Muscle of back (tissue), 13 donors: ENCODE results near the gene CHD2. TPM values are rescaled to one million over a fixed set of nuclear protein-coding genes. Genes with fewer than 3 reads are reported as not detected.
"Not testable (repeated sequence)": the region's sequence is repeated elsewhere in the genome, so short reads cannot be mapped to it uniquely, and the experiment has no call there.

Experiments used
- DNase-seq, 3 donors: peaks; one replicate each; pipeline versions ENCODE4 v3.0.0 to v3.0.0-alpha.2; 2013
- long read RNA-seq, 9 donors: transcript quantifications; one replicate each; lab custom pipeline, GENCODE V29; 2026
- polyA plus RNA-seq, 10 donors: library from polyadenylated mRNA; unstranded; fragments of 120-200 nt; gene quantifications; one replicate each; pipeline ENCODE4 v1.2.1, GENCODE V29; 2013; ENCODE audit not compliant: insufficient read length in 10 of 10

CHD2 gene
- 10 to 100 TPM; 46.2 to 78.9 (median 61.4) TPM for polyA plus RNA-seq
- long read RNA-seq, donor 1, partial matches to known transcripts = 7 of 10 reads
- long read RNA-seq, donor 1, other reads (novel, unspliced or antisense) = 0 of 10 reads
- long read RNA-seq, donor 2, partial matches to known transcripts = 0 of 3 reads
- long read RNA-seq, donor 2, other reads (novel, unspliced or antisense) = 0 of 3 reads
- long read RNA-seq, donor 3 = 0 reads
- long read RNA-seq, donor 4, partial matches to known transcripts = 20 of 21 reads
- long read RNA-seq, donor 4, other reads (novel, unspliced or antisense) = 0 of 21 reads
- long read RNA-seq, donor 5, partial matches to known transcripts = 49 of 64 reads
- long read RNA-seq, donor 5, other reads (novel, unspliced or antisense) = 13 of 64 reads
- long read RNA-seq, donor 6, transcript CHD2-212 (2 exons, 1,740 nt) = major isoform, 8 of 79 reads
- long read RNA-seq, donor 6, partial matches to known transcripts = 70 of 79 reads
- long read RNA-seq, donor 6, other reads (novel, unspliced or antisense) = 0 of 79 reads
- long read RNA-seq, donor 7, partial matches to known transcripts = 7 of 8 reads
- long read RNA-seq, donor 7, other reads (novel, unspliced or antisense) = 0 of 8 reads
- long read RNA-seq, donor 8, partial matches to known transcripts = 9 of 13 reads
- long read RNA-seq, donor 8, other reads (novel, unspliced or antisense) = 0 of 13 reads
- long read RNA-seq, donor 9 = 0 reads

- peak; percentile 84 to 95 (median 88) for DNase-seq
These were observed at the start of gene CHD2 for GRCh38 chr15:92899948-92900730. Gene CHD2, plus strand, starts transcription at chr15:92900324. Its CDS starts 914 bp downstream, at chr15:92901238.

GRCh38 chr15:92853222-92853621 is 46.9 kb upstream of the CHD2 start:
- DNase-seq = no peak

DNA sequence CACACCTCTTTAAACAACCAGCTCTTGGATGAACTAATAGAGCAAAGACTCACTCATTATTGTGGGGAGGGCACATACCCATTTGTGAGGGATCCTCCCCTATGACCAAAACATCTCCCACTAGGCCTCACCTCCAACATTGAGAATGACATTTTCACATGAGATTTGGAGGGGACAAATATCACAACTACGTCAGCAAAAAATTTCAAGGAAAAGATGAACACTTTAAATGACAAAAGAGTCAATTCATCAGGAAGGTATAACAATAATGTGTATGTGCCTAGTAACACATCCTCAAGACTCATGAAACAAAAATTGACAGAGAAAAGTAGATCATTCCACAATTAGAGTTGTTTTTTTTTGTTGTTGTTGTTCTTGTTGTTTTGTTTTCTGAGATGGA is 38.4 kb upstream of the CHD2 start:
- DNase-seq = no peak

DNA sequence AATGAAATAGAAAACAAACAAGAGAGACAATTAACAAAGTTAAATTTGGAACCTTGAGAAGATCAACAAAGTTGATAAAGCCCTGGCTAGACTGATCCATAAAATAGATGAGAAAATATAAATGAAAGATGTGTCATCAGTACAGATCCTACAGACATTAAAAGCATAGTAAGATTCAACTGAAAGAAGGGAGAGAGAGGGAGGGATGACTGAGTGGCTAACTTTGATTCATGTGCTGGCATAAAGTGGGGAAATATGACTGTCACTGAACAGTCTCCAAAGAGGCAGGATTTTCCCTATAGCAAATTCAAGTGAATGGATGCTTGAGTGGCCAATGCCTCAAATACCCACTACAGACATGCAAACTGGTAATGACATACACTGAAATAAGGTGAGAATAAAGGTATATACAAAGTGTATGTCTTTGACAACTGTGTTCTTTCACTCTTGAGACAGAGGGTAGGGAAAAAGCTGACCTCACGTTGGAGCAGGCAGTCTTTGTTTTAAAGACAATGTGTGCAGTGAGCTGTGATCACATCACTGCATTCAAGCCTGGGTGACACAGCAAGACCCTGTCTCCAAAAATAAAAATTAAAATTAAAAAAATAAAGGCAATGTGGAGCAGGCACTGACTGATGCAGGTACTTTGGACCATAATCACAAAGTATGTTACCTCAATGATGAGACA is 35.9 kb upstream of the CHD2 start:
- no peak for DNase-seq

GRCh38 chr15:92869263-92869940 is 30.7 kb upstream of the CHD2 start:
- DNase-seq = no peak

- no peak for DNase-seq
These were observed 30.0 kb upstream of the CHD2 start for GRCh38 chr15:92870010-92870591.

- DNase-seq = not testable (repeated sequence)
These were observed 27.2 kb upstream of the CHD2 start for GRCh38 chr15:92872967-92873366.

DNA sequence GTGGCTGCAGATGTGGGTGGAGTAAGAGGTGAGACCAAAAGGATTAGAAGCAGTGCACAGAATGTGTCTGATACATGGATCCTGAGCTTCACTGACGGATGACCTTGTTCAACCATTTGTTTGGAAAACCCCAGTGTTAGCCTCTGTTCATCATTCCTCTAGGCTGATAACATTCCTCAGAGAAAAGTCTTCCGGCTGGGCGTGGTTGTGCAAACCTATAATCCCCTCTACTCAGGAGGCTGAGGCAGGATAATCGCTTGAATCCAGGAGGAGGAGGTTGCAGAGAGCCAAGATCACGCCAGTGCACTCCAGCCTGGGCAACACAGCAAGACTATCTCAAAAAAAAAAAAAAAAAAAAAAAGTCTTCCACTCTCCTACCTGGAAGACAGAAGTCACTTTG is 23.1 kb upstream of the CHD2 start:
- DNase-seq = peak in 1 of 3 donors; percentile 26

DNA sequence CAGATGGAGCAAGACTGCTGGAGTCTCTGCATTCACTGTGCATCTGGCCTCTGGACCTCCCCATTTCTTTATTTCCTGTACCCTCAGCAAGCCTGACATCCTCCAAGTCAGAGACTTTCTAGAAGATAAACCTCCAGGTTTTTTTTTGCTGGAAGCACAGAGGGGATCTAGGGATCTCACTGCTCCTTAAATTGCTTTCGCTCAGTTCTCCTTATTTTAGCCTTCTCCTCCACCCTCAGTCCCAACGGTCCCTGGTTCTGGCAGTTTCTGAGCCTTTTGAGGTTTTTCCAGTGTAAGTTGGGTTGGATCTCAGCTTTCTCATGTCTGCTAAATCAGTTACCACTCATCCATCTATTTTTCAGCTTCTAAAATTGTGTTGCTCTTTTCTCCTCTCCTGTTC is 22.7 kb upstream of the CHD2 start:
- peak in 2 of 3 donors; percentile 61 to 80 for DNase-seq

GRCh38 chr15:92878593-92879053 is 21.5 kb upstream of the CHD2 start:
- peak in 1 of 3 donors; percentile 14 for DNase-seq

DNA sequence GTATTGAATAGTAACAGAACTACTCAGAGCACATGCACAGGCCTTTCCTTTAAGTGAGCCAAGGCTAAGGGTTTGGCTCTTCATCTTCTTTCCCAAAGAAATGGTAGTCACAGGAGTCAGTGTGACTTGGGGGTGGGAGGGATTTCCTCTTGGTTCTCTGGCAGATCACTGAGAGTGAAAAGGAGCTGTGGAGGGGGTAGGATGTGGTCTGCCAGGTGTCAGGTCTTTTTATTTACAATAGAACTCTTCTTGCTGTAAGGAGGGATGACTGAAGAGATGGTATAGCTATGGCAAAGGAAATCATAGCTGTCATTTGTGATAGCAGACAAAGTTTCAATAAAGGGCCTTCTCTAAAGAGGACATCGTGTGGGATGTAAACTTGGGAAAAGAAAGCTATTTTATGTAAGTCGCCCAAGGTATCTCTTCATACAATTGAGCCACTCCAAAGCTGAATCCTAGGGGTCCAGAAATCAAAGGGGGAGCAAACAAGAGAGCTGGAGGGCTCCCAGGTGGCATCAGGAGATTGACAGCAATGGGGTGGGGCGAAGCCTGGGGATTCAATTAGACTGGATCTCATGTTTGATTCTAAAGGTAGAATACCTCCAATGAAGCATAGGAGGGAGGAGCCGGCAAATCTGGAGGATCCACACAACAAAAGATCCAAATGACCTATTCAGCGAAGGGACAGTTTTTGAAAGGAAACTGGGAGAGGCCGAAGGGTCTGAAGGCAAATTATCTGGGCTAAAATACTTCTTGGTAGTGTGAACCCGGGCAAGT is 20.0 kb upstream of the CHD2 start:
- DNase-seq = peak in 1 of 3 donors; percentile 26

- no peak for DNase-seq
These were observed 19.3 kb upstream of the CHD2 start for GRCh38 chr15:92880796-92881195.

- peak; percentile 42 to 89 (median 77) for DNase-seq
These were observed 18.8 kb upstream of the CHD2 start for GRCh38 chr15:92881211-92881754.

GRCh38 chr15:92881802-92882696 is 18.1 kb upstream of the CHD2 start:
- peak; percentile 100 for DNase-seq

- no peak for DNase-seq
These were observed 17.4 kb upstream of the CHD2 start for GRCh38 chr15:92882697-92883162.

DNA sequence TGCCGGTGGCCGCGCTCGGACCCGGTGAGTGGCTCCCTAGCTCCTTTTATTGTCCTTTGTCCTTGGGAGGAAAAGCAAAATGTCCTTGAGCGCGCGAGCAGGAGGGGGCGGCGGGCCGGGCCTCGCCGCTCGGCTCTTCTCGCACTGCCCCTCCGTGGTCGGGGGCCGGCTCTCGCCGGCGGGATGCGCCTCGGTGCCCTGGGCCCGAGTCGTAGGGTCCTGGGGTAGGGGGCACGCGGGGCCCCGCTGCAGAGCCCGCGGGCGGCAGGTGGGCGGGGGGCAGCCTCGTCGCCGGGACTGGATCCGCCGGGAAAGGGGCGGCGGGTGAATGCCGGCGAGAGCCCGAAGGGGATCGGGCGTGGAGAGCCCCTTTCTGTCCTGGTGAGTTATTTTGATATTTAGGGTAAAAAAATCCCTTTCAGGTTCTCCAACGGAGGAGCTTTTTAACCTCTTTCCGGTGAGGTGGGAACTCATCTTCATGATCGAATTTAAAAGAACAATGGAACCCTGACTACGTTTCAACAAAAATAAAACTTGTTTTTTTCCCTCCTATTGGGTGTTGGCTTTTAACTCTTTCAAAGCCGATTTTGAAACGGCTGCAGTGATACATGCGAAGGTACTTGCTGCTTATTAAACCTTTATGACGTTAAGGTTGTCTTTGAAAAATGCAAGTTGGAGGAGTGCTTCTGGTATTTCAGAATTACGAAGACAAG is 16.8 kb upstream of the CHD2 start:
- peak; percentile 57 to 86 (median 69) for DNase-seq

GRCh38 chr15:92883876-92884435 is 16.2 kb upstream of the CHD2 start:
- peak in 1 of 3 donors; percentile 65 for DNase-seq
